ENCODE measurements around the gene CCL11. TPM values are rescaled to one million over a fixed set of nuclear protein-coding genes. Genes with fewer than 3 reads are reported as not detected.
A peak's percentile ranks its signal among the peaks of the same experiment; 100 is the strongest.

CCL11 gene
- total and polyA plus RNA-seq, 11 donors = 0.23 to 43.1 (median 2.4) TPM

DNA sequence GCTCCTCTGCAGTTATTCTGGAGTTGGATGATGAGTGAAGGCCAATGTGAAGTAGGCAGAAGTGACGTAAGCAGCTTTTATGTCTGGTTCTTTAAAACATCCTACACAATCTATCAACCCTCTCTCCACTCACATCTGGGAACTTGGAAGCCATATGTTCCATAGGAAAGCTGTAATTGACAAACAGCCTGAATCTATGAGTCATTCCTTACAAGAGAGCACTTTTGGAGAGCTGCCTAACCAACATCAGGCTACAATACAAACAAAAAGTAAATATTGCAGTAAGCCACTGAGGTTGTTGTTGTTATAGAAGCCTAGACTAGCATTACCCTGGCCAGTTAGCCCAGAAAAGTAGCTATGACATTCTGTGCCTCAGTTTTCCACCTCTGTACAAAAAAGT is 9.7 kb upstream of the CCL11 start:
- Histone ChIP-seq H3K27me3 (peaks cover 0 to 4% (median 0%) of the 10 kb centered on the region in 9 donors), H3K27ac (no peak overlapping the region), H3K4me1 (peaks cover 0 to 12% (median 0%) of the 10 kb centered on the region in 12 donors), H3K9me3 (no peaks in the 10 kb centered on the region), H3K36me3 (no peaks in the 10 kb centered on the region), H3K4me3 (no peak overlapping the region)
- 0 to 35% (median 18%) methylated on average over 1 of the region's 1 CpG for WGBS, 4 donors
- TF ChIP-seq CTCF (IDR thresholded peaks at IDR 0.05) (no peak), POLR2A (IDR thresholded peaks at IDR 0.05) (no peak)
- intact Hi-C loops (cut with DNase I) = no loop called here
- DNase-seq (no peak), ATAC-seq (no peak)

DNA sequence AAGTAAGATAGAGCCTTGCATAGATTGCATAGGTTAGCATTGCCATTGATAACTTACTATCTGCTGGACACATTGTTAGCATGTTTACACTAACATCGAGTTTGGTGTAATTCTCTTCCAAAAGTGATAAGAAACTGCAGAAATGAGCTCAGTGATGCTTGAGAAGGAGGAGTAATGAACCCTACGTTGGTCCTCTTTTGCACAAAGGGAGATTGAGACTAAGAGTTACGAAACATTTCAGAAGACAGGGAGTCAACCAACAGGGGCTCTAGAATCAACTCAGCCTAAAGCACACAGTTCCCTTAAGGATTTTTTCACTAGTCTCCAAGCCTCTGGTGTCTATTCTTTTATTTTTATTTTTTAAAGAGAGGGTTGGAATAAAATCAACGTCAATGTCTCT is 8.7 kb upstream of the CCL11 start:
- Histone ChIP-seq H3K9me3 (peaks cover 0 to 4% (median 0%) of the 10 kb centered on the region in 12 donors), H3K36me3 (no peaks in the 10 kb centered on the region), H3K27me3 (peaks cover 0 to 2% (median 0%) of the 10 kb centered on the region in 9 donors), H3K27ac (no peak overlapping the region), H3K4me1 (peaks cover 0 to 12% (median 0%) of the 10 kb centered on the region in 12 donors), H3K4me3 (no peak overlapping the region)
- ATAC-seq (no peak), DNase-seq (no peak)
- no peak for TF ChIP-seq CTCF (IDR thresholded peaks at IDR 0.05)
- no peak for TF ChIP-seq POLR2A (IDR thresholded peaks at IDR 0.05)
- intact Hi-C loops (cut with DNase I) = no loop called here
- 60 to 71% (median 65%) methylated on average over 4 of the region's 4 CpGs for WGBS, 4 donors

DNA sequence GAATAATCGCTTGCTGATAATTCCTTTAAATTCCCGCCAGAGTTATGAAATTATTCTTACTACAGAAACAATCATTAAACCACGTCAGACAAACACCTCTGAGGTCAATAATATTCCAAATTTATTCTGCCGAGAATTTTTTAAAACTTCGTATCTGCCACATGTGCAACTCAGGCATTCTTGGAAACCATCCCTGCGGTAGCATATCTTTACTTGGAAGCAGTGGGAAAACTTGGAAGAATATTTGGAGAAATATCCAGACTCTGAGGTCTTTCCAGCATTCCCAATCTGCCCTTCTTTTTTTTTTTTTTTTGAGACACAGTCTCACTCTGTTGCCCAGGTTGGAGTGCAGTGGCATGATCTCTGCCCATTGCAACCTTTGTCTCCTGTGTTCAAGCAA is 2.0 kb upstream of the CCL11 start:
- TF ChIP-seq POLR2A (IDR thresholded peaks at IDR 0.05) = no peak
- no peak for TF ChIP-seq CTCF (IDR thresholded peaks at IDR 0.05)
- H3K9me3 ChIP-seq = peaks cover 0 to 4% (median 0%) of the 10 kb centered on the region in 12 donors
- intact Hi-C loops (cut with DNase I) = no loop called here
- no peak overlapping the region for H3K4me3 ChIP-seq
- peak overlapping the region in 2 of 12 donors; percentile 33 to 46 for H3K27ac ChIP-seq
- H3K36me3 ChIP-seq = no peaks in the 10 kb centered on the region
- DNase-seq (no peak), ATAC-seq (peak in 2 of 4 donors; percentile 20 to 41)
- H3K4me1 ChIP-seq = peaks cover 0 to 24% (median 4%) of the 10 kb centered on the region in 12 donors
- H3K27me3 ChIP-seq = peaks cover 0 to 2% (median 0%) of the 10 kb centered on the region in 9 donors
- WGBS, 4 donors = 65 to 76% (median 69%) methylated on average over 6 of the region's 6 CpGs

DNA sequence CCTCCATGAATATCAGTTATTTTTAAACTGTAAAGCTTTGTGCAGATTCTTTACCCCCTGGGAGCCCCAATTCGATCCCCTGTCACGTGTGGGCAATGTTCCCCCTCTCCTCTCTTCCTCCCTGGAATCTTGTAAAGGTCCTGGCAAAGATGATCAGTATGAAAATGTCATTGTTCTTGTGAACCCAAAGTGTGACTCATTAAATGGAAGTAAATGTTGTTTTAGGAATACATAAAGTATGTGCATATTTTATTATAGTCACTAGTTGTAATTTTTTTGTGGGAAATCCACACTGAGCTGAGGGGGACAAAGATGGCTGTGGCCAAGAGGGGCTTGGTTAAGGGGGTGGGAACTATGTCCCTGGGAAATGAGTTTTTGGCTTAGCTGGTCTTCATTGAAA is 2.3 kb downstream of the CCL11 start:
- no peaks in the 10 kb centered on the region for H3K36me3 ChIP-seq
- no peak overlapping the region for H3K27ac ChIP-seq
- H3K4me1 ChIP-seq = peaks cover 0 to 24% (median 6%) of the 10 kb centered on the region in 12 donors
- ATAC-seq = no peak
- intact Hi-C loops (cut with DNase I) = no loop called here
- no peaks in the 10 kb centered on the region for H3K27me3 ChIP-seq
- TF ChIP-seq POLR2A (IDR thresholded peaks at IDR 0.05) (no peak), CTCF (IDR thresholded peaks at IDR 0.05) (no peak)
- DNase-seq = no peak
- WGBS, 4 donors = 35 to 47% (median 44%) methylated on average over 2 of the region's 2 CpGs
- H3K4me3 ChIP-seq = no peak overlapping the region
- no peaks in the 10 kb centered on the region for H3K9me3 ChIP-seq
